Measurements from ENCODE around the gene SEMA5B. TPM values are rescaled to one million over a fixed set of nuclear protein-coding genes. Genes with fewer than 3 reads are reported as not detected.

SEMA5B gene
- total and polyA plus RNA-seq, 2 experiments from 2014 or later, result 8.0 to 26.8 TPM

DNA sequence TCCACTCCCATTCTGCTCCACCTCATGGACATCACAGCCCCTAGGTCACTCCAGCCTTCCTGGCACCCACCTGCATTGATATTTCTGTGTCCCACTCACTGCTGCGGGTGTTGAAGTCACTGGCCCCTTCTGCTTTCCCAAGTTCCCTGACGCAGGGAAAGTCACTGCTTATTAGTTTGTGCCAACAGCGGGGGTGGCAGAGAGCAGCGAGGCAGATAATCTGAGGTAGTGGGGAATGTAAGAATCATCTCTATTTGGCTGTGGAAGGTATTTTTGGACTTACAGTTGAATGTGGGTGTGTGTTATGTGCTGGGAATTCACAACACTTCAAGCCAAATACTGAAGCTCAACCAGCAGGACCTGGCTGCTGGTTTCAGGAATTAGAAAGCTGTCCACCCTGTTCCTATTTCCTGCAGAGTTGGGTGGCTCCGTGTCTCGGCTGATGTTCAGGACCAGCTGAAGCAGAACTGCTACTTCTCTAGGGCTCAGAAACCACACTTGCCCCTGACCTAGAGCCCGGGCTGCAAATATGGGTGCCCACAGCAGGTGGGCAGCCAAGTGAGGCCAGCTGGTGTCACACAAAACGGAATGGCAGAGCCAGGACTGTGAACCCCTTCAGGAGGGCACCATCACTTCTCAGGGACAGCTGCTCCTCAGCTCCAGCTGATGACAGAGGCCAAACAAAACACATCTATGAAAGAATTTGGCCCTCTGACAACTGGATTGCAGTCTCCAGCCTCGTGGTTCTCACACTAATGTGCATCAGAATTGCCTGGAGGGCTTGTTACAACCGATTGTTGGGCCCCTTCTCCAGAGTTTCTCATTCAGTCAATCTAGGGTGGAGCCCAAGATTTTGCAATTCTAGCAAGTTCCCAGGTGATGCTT lies 57.7 kb downstream of the SEMA5B start:
- Histone ChIP-seq H3K27me3 (ENCODE audit: insufficient read depth) (no peaks in the 10 kb centered on the region), H3K9me2 (ENCODE audit: insufficient read depth) (no peaks in the 10 kb centered on the region), H3K4me2 (no peak overlapping the region), H3K4me1 (ENCODE audit: insufficient read depth) (peaks cover 18% of the 10 kb centered on the region), H3K36me3 (ENCODE audit: insufficient read depth) (no peaks in the 10 kb centered on the region), H3K27ac (ENCODE audit: low read depth) (no peak overlapping the region), H4K20me1 (replicated peaks; ENCODE audit: insufficient read depth) (no peaks in the 10 kb centered on the region; the same call in 1 of the 2 replicates), H3K4me3 (no peak overlapping the region), H3F3A (replicated peaks; ENCODE audit: low read depth) (no peaks in the 10 kb centered on the region), H3K79me2 (replicated peaks; ENCODE audit: insufficient read depth) (no peaks in the 10 kb centered on the region; the same call in 1 of the 2 replicates), H2AFZ (no peak overlapping the region)
- peaks cover 30% of the 10 kb centered on the region for H3K4me1 Mint-ChIP-seq
- ATAC-seq (no peak), DNase-seq (ENCODE audit: low spot score) (no peak)
- H3K27me3 Mint-ChIP-seq (ENCODE audit: insufficient read depth, low read depth, poor library complexity), result peaks cover 6% of the 10 kb centered on the region
- no peaks in the 10 kb centered on the region; the same call in 2 of the 3 replicates for H3K36me3 Mint-ChIP-seq (ENCODE audit: low read depth)
- H3K27ac Mint-ChIP-seq, result no peak overlapping the region
- H3K9me3 Mint-ChIP-seq, result no peaks in the 10 kb centered on the region
- no peak overlapping the region for H3K4me3 Mint-ChIP-seq
- TF ChIP-seq ZNF331 (CRISPR knock-in tag; IDR thresholded peaks at IDR 0.05; ENCODE audit: low read depth) (no peak), POLR2AphosphoS5 (IDR thresholded peaks at IDR 0.05; ENCODE audit: low read depth) (no peak), ZNF114 (CRISPR knock-in tag; IDR thresholded peaks at IDR 0.05) (no peak), NANOG (IDR thresholded peaks at IDR 0.05; ENCODE audit: borderline replicate concordance) (no peak), CREB1 (CRISPR knock-in tag; IDR thresholded peaks at IDR 0.05; ENCODE audit: low read depth) (no peak), JUNB (IDR thresholded peaks at IDR 0.05; ENCODE audit: unreplicated experiment) (no peak), EZH2phosphoT487 (IDR thresholded peaks at IDR 0.05; ENCODE audit: unreplicated experiment) (no peak), EZH2 (IDR thresholded peaks at IDR 0.05; ENCODE audit: low read depth, unreplicated experiment) (no peak), STAT1 (IDR thresholded peaks at IDR 0.05; ENCODE audit: unreplicated experiment) (no peak)
- TF ChIP-seq, protein P1, sequence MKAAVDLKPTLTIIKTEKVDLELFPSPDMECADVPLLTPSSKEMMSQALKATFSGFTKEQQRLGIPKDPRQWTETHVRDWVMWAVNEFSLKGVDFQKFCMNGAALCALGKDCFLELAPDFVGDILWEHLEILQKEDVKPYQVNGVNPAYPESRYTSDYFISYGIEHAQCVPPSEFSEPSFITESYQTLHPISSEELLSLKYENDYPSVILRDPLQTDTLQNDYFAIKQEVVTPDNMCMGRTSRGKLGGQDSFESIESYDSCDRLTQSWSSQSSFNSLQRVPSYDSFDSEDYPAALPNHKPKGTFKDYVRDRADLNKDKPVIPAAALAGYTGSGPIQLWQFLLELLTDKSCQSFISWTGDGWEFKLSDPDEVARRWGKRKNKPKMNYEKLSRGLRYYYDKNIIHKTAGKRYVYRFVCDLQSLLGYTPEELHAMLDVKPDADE (IDR thresholded peaks at IDR 0.05), result no peak
- TF ChIP-seq, protein P2, sequence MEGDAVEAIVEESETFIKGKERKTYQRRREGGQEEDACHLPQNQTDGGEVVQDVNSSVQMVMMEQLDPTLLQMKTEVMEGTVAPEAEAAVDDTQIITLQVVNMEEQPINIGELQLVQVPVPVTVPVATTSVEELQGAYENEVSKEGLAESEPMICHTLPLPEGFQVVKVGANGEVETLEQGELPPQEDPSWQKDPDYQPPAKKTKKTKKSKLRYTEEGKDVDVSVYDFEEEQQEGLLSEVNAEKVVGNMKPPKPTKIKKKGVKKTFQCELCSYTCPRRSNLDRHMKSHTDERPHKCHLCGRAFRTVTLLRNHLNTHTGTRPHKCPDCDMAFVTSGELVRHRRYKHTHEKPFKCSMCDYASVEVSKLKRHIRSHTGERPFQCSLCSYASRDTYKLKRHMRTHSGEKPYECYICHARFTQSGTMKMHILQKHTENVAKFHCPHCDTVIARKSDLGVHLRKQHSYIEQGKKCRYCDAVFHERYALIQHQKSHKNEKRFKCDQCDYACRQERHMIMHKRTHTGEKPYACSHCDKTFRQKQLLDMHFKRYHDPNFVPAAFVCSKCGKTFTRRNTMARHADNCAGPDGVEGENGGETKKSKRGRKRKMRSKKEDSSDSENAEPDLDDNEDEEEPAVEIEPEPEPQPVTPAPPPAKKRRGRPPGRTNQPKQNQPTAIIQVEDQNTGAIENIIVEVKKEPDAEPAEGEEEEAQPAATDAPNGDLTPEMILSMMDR (conservative IDR thresholded peaks at IDR 0.05; ENCODE audit: low read depth in 2 of 2), result no peak
- TF ChIP-seq, protein P3, sequence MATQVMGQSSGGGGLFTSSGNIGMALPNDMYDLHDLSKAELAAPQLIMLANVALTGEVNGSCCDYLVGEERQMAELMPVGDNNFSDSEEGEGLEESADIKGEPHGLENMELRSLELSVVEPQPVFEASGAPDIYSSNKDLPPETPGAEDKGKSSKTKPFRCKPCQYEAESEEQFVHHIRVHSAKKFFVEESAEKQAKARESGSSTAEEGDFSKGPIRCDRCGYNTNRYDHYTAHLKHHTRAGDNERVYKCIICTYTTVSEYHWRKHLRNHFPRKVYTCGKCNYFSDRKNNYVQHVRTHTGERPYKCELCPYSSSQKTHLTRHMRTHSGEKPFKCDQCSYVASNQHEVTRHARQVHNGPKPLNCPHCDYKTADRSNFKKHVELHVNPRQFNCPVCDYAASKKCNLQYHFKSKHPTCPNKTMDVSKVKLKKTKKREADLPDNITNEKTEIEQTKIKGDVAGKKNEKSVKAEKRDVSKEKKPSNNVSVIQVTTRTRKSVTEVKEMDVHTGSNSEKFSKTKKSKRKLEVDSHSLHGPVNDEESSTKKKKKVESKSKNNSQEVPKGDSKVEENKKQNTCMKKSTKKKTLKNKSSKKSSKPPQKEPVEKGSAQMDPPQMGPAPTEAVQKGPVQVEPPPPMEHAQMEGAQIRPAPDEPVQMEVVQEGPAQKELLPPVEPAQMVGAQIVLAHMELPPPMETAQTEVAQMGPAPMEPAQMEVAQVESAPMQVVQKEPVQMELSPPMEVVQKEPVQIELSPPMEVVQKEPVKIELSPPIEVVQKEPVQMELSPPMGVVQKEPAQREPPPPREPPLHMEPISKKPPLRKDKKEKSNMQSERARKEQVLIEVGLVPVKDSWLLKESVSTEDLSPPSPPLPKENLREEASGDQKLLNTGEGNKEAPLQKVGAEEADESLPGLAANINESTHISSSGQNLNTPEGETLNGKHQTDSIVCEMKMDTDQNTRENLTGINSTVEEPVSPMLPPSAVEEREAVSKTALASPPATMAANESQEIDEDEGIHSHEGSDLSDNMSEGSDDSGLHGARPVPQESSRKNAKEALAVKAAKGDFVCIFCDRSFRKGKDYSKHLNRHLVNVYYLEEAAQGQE (IDR thresholded peaks at IDR 0.05; ENCODE audit: unreplicated experiment), result no peak
- TF ChIP-seq, protein P4, sequence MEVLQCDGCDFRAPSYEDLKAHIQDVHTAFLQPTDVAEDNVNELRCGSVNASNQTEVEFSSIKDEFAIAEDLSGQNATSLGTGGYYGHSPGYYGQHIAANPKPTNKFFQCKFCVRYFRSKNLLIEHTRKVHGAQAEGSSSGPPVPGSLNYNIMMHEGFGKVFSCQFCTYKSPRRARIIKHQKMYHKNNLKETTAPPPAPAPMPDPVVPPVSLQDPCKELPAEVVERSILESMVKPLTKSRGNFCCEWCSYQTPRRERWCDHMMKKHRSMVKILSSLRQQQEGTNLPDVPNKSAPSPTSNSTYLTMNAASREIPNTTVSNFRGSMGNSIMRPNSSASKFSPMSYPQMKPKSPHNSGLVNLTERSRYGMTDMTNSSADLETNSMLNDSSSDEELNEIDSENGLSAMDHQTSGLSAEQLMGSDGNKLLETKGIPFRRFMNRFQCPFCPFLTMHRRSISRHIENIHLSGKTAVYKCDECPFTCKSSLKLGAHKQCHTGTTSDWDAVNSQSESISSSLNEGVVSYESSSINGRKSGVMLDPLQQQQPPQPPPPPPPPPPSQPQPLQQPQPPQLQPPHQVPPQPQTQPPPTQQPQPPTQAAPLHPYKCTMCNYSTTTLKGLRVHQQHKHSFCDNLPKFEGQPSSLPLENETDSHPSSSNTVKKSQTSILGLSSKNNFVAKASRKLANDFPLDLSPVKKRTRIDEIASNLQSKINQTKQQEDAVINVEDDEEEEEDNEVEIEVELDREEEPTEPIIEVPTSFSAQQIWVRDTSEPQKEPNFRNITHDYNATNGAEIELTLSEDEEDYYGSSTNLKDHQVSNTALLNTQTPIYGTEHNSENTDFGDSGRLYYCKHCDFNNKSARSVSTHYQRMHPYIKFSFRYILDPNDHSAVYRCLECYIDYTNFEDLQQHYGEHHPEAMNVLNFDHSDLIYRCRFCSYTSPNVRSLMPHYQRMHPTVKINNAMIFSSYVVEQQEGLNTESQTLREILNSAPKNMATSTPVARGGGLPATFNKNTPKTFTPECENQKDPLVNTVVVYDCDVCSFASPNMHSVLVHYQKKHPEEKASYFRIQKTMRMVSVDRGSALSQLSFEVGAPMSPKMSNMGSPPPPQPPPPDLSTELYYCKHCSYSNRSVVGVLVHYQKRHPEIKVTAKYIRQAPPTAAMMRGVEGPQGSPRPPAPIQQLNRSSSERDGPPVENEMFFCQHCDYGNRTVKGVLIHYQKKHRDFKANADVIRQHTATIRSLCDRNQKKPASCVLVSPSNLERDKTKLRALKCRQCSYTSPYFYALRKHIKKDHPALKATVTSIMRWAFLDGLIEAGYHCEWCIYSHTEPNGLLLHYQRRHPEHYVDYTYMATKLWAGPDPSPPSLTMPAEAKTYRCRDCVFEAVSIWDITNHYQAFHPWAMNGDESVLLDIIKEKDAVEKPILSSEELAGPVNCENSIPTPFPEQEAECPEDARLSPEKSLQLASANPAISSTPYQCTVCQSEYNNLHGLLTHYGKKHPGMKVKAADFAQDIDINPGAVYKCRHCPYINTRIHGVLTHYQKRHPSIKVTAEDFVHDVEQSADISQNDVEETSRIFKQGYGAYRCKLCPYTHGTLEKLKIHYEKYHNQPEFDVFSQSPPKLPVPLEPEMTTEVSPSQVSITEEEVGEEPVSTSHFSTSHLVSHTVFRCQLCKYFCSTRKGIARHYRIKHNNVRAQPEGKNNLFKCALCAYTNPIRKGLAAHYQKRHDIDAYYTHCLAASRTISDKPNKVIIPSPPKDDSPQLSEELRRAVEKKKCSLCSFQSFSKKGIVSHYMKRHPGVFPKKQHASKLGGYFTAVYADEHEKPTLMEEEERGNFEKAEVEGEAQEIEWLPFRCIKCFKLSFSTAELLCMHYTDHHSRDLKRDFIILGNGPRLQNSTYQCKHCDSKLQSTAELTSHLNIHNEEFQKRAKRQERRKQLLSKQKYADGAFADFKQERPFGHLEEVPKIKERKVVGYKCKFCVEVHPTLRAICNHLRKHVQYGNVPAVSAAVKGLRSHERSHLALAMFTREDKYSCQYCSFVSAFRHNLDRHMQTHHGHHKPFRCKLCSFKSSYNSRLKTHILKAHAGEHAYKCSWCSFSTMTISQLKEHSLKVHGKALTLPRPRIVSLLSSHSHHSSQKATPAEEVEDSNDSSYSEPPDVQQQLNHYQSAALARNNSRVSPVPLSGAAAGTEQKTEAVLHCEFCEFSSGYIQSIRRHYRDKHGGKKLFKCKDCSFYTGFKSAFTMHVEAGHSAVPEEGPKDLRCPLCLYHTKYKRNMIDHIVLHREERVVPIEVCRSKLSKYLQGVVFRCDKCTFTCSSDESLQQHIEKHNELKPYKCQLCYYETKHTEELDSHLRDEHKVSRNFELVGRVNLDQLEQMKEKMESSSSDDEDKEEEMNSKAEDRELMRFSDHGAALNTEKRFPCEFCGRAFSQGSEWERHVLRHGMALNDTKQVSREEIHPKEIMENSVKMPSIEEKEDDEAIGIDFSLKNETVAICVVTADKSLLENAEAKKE (CRISPR knock-in tag; IDR thresholded peaks at IDR 0.05), result no peak
